ENCODE data around the gene ACOT7.
"Not testable (repeated sequence)": the region's sequence is repeated elsewhere in the genome, so short reads cannot be mapped to it uniquely, and the experiment has no call there.

ACOT7 gene

DNA sequence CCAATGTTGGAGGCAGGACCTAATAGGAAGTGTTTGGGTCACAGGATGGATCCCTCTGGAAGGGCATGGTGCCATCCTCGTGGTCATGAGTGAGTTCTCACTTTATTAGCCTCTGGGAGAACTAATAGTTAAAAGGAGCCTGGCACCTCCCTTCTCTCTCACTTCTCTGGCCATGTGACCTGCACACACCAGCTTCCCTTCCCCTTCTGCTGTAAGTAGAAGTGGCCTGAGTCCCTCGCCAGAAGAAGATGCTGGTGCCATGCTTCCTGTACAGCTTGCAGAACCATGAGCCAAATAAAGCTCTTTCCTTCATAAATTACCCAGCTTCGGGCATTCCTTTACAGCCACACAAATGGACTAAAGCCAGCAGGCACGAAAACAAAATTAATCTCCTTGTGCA lies 23.6 kb downstream of the ACOT7 start:
- no peak overlapping the region for H3K4me3 ChIP-seq (ENCODE audit: low read length)
- no peak for TF ChIP-seq ZNF274 (IDR thresholded peaks at IDR 0.05; ENCODE audit: low read depth, low read length)

DNA sequence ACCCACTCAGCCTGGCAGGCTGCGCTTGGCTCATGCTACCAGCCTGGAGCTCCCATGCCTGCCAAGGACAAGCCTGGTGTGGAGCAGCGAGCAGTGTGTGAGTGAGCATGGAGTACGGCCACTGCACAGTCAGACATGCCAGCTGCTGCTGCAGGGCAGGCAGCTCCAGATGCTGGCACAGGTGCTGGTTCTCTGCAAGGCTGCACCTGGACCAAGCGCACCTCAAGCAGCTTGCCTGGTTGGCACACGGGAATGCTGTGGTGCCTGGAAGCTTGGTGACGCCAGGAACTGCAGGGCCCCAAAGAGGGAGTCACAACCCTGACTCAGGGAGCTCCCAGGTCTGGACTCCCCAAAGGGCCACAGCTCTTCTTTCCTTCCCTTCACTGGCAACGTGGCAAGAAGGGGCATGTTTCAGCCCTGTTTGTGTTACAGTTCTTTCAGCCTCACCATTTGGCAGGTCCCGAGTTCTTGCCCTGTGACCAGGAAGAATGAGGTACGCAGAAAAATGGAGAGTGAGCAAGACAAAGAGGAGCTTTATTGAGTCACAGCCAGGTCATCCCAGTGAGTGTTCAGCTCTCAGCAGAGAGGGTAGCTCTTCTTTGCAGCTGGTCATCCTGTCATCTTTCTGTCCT lies 26.1 kb downstream of the ACOT7 start:
- no peak for TF ChIP-seq ZNF274 (IDR thresholded peaks at IDR 0.05; ENCODE audit: low read depth, low read length)
- H3K4me3 ChIP-seq (ENCODE audit: low read length): no peak overlapping the region

DNA sequence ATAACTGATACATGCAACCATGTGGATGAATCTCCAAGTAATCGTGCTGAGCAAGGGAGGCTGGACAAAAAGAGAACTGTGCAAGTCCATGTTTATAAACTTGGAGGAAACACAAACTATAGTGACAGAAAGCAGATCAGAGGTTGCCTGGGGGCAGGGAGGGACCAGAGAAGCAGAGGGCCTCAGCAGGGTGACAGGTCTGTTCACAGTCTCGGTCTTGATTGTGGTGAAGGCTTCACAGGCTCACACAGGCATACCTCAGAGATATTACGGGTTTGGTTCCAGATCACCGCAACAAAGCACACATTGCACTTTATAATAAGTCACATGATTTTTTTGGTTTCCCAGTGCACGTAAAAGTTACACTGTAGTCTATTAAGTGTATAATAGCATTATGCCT lies 28.5 kb downstream of the ACOT7 start:
- no peak overlapping the region for H3K4me3 ChIP-seq (ENCODE audit: low read length)
- TF ChIP-seq ZNF274 (IDR thresholded peaks at IDR 0.05; ENCODE audit: low read depth, low read length): no peak

DNA sequence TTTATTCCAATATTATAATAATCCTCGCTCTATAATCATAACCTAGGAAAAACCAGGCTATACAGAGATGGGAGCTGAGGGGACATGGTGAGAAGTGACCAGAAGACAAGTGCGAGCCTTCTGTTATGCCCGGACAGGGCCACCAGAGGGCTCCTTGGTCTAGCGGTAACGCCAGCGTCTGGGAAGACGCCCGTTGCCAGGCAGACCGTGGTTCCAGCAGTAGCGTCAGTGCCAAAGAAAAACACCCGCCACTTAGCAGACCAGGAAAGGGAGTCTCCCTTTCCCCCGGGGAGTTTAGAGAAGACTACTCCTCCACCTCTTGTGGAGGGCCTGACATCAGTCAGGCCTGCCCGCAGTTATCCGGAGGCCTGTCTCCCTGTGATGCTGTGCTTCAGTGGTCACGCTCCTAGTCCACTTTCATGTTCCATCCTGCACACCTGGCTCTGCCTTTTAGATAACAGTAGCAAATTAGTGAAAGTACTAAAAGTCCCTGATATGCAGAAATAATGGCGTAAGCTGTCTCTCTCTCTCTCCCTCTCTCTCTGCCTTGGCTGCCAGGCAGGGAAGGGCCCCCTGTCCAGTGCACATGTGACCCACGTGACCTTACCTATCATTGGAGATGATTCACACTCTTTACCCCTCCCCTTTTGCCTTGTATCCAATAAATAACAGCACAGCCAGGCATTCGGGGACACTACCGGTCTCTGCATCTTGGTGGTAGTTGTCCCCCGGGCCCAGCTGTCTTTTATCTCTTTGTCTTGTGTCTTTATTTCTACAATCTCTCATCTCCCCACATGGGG lies 30.3 kb downstream of the ACOT7 start:
- H3K4me3 ChIP-seq (ENCODE audit: low read length): not testable (repeated sequence)

DNA sequence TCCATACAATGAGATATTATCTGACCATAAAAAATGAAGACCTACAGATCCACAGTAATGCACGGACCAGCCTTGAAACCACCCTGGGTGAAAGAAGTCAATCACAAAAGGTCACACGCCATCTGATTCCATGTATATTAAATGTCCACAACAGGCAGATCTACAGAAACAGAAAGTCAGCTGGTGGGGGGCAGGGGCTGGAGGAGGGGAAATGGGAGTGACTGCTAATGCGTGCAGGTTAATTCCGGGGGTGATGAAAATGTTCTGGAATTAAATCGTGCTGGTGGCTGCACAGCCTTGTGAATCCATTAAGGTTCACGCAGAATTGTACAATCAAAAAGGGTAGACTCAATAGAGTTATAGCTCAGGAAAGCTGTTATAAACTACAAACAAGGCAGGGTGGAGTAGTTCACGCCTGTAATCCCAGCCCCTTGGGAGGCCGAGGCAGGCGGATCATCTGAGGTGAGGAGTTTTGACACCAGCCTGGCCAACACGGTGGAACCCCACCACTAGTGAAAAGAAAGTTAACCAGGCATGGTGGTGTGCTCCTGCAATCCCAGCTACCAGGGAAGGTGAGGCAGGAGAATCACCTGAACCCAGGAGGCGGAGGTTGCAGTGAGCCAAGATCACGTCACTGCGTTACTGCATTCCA lies 32.3 kb downstream of the ACOT7 start:
- no peak overlapping the region for H3K4me3 ChIP-seq (ENCODE audit: low read length)
- TF ChIP-seq ZNF274 (IDR thresholded peaks at IDR 0.05; ENCODE audit: low read depth, low read length): no peak

DNA sequence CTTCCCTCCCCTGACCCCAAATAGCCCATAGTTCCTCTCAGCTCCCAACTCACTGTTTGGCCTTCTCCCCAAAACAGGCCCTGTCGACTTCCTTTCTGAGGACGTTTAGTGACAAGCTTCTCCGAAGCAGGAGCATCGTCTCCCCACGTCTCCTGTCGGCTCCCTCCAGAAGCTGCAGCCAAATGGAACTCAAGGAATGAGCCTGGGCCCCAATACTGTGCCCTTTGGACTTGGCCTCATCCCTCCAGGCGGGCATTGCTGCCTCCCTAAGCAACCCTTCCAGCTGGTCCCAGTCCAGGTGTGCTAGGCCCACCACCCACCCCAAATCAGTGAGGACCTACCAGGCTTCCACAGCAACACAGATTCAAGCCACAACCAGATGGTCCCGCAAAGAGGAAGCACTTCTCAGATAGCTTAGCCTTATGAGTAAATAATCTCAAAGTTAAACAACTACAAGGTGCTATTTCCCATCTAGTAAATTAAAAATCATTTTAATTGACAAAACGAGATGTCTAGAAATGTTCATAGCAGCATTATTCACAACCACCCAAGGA lies 33.0 kb downstream of the ACOT7 start:
- H3K4me3 ChIP-seq (ENCODE audit: low read length): no peak overlapping the region
- no peak for TF ChIP-seq ZNF274 (IDR thresholded peaks at IDR 0.05; ENCODE audit: low read depth, low read length)

DNA sequence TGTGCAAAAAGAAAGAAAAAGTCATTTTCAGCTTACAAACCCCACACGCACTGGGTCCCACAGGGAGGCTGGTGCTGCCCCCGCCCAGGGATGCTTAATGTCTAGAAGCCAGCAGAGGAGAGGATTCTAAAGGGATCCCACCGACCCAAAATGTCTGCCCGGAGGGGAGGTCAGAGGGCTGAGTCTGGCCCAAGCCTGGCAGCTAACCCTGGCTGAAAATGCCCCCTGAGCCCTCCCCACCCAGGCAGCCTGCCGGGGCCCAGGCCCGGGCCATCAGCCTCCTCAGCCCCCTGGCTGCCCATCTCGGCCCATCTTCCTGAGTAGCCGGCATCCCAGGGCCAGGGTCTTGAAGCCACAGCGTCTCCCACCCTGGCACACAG lies 33.5 kb downstream of the ACOT7 start:
- TF ChIP-seq ZNF274 (IDR thresholded peaks at IDR 0.05; ENCODE audit: low read depth, low read length): no peak
- H3K4me3 ChIP-seq (ENCODE audit: low read length): no peak overlapping the region; the same call in 1 of the 2 replicates

DNA sequence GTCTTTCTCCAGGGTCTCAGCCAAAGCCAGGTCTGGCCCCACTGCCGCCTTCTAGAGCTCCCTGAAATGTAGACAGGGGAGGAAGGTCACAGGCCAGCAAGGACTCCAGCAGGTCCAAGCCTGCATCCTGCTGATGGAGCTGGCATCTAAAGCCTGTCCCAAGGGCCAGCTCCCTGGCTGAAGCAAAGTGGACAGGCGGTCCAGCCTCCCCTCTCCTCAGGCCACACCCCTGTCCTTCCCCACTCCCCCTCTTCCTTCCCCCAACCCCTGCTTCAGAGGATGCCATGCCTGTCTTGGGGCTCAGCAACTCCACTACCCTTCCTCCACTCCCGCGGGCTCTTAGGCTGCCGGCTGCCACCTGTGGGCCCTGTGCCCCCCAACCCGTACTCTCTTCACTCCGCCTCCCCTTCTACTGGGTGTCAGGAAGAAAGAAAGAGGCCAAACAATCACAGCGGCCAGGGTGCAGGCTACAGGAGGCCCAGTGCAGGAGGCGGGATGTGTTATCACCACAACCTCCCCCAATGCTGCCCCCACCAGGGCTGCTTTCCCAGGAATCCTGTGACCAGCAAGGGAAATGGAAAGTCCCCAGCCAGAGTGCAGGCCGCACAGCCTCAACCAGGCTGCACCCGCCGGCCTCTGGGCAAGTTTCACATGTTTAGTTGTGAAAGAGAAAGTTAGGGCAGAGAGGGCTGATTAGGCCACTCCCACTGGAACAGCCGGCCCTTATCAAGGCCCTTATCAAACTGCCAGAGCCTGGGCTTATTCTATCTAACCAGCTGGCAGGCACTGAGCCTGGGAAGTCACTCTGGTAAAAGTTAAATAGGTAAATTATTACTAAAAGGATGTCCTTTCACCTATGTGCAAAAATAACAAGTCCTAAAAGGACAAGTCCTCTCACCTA lies 34.1 kb downstream of the ACOT7 start:
- H3K4me3 ChIP-seq (ENCODE audit: low read length): peak overlapping the region; percentile 22; the same call in 1 of the 2 replicates
- no peak for TF ChIP-seq ZNF274 (IDR thresholded peaks at IDR 0.05; ENCODE audit: low read depth, low read length)

DNA sequence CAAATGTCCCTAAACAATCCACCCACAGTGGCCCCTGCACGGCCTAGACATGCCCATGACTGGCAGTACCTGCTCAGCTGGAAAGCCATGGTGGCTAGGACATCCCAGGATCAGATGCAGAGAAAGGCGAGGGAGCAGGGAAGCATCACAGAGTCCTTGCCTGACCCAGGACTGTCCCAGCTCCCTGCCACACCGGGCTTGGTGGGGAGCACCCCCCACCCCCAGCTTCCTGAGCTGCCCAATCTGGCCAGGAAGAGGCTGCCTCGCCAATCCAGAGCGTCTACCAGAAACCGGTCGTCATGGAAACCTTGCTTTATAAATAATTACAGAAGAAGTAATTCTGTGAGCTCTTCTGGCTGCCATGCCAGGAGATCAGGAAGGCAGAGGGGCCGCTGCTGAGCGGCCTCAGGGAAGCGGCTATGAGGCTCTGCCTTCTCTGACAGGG lies 34.8 kb downstream of the ACOT7 start:
- no peak for TF ChIP-seq ZNF274 (IDR thresholded peaks at IDR 0.05; ENCODE audit: low read depth, low read length)

DNA sequence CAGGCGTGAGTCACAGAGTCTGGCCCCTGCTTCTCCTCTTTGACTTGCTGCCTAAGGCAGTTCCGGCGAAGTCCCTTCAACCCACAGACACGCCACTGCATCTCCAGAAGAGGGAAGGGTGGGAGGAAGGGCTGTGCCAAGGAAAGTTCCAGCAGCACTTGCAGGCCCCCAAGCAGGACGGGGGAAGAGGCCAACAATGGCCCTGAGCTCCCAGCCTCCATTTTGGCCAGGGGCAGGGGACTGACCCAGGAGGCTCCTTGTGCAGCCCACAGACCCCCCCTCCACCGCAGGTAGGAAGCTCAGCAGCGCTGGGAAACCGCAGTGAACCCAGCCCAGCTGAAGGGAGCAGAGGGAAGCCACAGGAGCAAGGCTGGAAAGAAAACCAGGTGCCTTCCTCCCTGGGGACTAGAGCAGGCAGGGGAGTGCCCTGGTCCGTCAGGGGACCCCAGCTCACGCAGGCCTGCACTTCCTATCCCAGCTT lies 35.4 kb downstream of the ACOT7 start:
- TF ChIP-seq ZNF274 (IDR thresholded peaks at IDR 0.05; ENCODE audit: low read depth, low read length): no peak

More for the DNA sequence above, 34.8 kb downstream of the ACOT7 start:
- H3K4me3 ChIP-seq (ENCODE audit: low read length): peak overlapping the region; percentile 6; the same call in 1 of the 2 replicates

DNA sequence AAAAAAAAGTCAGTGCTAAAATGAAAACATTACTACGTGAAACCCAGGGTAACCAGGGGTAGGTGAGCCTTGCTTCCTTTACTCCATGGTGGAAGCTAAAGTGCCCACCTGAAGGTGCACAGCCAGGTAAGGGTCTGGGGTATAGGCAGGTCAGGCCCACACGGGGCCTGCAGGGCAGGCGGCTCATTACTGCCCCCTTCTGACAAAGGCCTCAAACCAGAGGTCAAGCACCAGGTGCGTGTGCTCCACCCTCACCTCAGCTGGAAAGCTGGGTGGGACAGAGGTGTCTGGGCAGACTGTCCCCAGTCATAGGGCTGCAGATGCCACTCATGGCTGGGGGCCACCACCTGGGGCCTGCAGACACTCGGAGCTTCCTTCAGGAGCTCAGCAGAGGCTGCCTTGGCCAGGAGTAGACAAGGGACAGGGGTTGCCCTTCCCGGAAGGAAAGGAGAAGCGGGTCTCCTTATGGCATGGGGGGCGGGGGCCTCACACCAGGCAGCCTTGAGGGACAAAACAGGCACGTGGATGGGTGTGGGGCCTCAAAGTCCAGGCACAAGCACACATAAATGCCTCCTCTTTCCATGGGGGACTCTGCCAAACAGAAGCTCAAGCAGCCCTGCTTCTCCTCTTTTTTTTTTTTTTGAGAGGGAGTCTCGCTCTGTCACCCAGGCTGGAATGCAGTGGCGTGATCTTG lies 36.2 kb downstream of the ACOT7 start:
- TF ChIP-seq ZNF274 (IDR thresholded peaks at IDR 0.05; ENCODE audit: low read depth, low read length): no peak
- no peak overlapping the region for H3K4me3 ChIP-seq (ENCODE audit: low read length)

More for the DNA sequence above, 35.4 kb downstream of the ACOT7 start:
- no peak overlapping the region; the same call in 1 of the 2 replicates for H3K4me3 ChIP-seq (ENCODE audit: low read length)

DNA sequence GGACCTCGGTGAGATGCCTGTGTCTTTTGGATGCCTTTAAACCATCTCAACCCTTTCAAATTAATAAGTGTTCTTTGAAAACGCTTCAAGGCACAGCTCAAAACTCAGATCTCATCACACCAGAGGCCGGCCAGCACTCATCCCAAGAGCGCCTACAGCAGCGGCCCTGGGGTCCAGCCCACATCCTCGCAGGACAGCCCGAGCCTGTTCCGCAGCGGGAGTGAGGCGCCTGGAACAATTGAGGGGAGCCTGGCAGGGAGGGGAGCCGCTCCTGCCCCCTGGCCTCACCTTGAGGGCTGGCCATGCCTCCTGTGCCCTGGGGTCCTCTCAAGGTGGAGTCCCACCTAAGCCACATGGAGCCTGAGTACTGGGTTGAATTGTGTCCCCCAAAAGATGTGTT lies 37.9 kb downstream of the ACOT7 start:
- TF ChIP-seq ZNF274 (IDR thresholded peaks at IDR 0.05; ENCODE audit: low read depth, low read length): no peak
- no peak overlapping the region for H3K4me3 ChIP-seq (ENCODE audit: low read length)
